Neural cell (in vitro differentiated cells): ENCODE data around the gene GTF2IRD1. TPM values are rescaled to one million over a fixed set of nuclear protein-coding genes. Genes with fewer than 3 reads are reported as not detected.
"Not testable (repeated sequence)": the region's sequence is repeated elsewhere in the genome, so short reads cannot be mapped to it uniquely, and the experiment has no call there.

ENCODE experiments used
- H2AFZ ChIP-seq: fragments of 200-600, 300-800 bp; sonication (generic), shearing (Covaris generic); 2 replicates; pipeline ENCODE4 v1.6.0; 2014; ENCODE audit warnings: low read depth, mild to moderate bottlenecking, antibody characterized with exemption, low read length, moderate library complexity
- H3F3A ChIP-seq: fragments of 200-600 bp; shearing (Covaris generic); 2 replicates; pipeline ENCODE4 v1.6.1; 2016; ENCODE audit warnings: mild to moderate bottlenecking, moderate library complexity, mixed read lengths, antibody characterized with exemption, low read length; ENCODE audit not compliant: insufficient read depth, poor library complexity, severe bottlenecking
- H3K27ac ChIP-seq: fragments of 200-600, 300-800 bp; sonication (generic), shearing (Covaris generic); 2 replicates; pipeline ENCODE4 v1.5.1; 2014; ENCODE audit warnings: mild to moderate bottlenecking, low read length, moderate library complexity
- H3K27me3 ChIP-seq: fragments of 300-800, 200-600 bp; sonication (generic), shearing (Covaris generic); 2 replicates; pipeline ENCODE4 v1.6.0; 2014; ENCODE audit warnings: mild to moderate bottlenecking, low read depth, low read length, moderate library complexity; ENCODE audit not compliant: insufficient read depth
- H3K36me3 ChIP-seq: fragments of 300-800, 200-600 bp; sonication (generic), shearing (Covaris generic); 2 replicates; pipeline ENCODE4 v1.5.1; 2014; ENCODE audit warnings: mild to moderate bottlenecking, antibody characterized with exemption, low read length, moderate library complexity; ENCODE audit not compliant: insufficient read depth
- H3K4me2 ChIP-seq: fragments of 300-800, 200-600 bp; sonication (generic), shearing (Covaris generic); 2 replicates; pipeline ENCODE4 v1.6.0; 2014; ENCODE audit warnings: mild to moderate bottlenecking, low read length
- H3K4me3 ChIP-seq: fragments of 300-800, 200-600 bp; sonication (generic), shearing (Covaris generic); 2 replicates; pipeline ENCODE4 v1.5.1; 2014; ENCODE audit warnings: mild to moderate bottlenecking, low read length, moderate library complexity
- H3K79me2 ChIP-seq: fragments of 200-600 bp; shearing (Covaris generic); replicated peaks from 2 replicates; pipeline ENCODE4 v1.6.0; 2014; ENCODE audit warnings: mild to moderate bottlenecking, low read length, moderate library complexity; ENCODE audit not compliant: insufficient read depth
- H3K9ac ChIP-seq: fragments of 300-800, 200-600 bp; sonication (generic), shearing (Covaris generic); 2 replicates; pipeline ENCODE4 v1.6.1; 2016; ENCODE audit warnings: mild to moderate bottlenecking, low read length, mixed read lengths
- H3K9me2 ChIP-seq: fragments of 200-600 bp; shearing (Covaris generic); 2 replicates; pipeline ENCODE4 v1.6.1; 2016; ENCODE audit warnings: mild to moderate bottlenecking, low read length, mixed read lengths; ENCODE audit not compliant: insufficient read depth
- H3K9me3 ChIP-seq: fragments of 200-600, 300-800 bp; sonication (generic), shearing (Covaris generic); 2 replicates; pipeline ENCODE4 v1.6.1; 2016; ENCODE audit warnings: mild to moderate bottlenecking, mixed run types, low read length, moderate library complexity, mixed read lengths
- H4K20me1 ChIP-seq: fragments of 200-600 bp; shearing (Covaris generic); 2 replicates; pipeline ENCODE4 v1.6.1; 2016; ENCODE audit warnings: mild to moderate bottlenecking, mixed run types; ENCODE audit not compliant: insufficient read depth
- CTCF ChIP-seq: fragments of 450-650 bp; IDR thresholded peaks from 2 replicates; pipeline ENCODE4 v1.5.1; 2014; ENCODE audit warnings: antibody characterized with exemption, mild to moderate bottlenecking, moderate library complexity; ENCODE audit not compliant: poor library complexity, severe bottlenecking
- EP300 ChIP-seq: fragments of 450-650 bp; conservative IDR thresholded peaks from 2 replicates; pipeline ENCODE4 v1.6.1; 2014; ENCODE audit warnings: antibody characterized with exemption, mild to moderate bottlenecking, moderate library complexity; ENCODE audit not compliant: poor library complexity, severe bottlenecking
- EZH2 ChIP-seq: fragments of 200-600, 300-800 bp; shearing (Covaris generic), sonication (generic); IDR thresholded peaks from 2 replicates; pipeline ENCODE4 v1.6.1; 2014; ENCODE audit warnings: antibody characterized with exemption, low read length, borderline replicate concordance, mild to moderate bottlenecking; ENCODE audit not compliant: insufficient read depth, poor library complexity, severe bottlenecking
- MXI1 ChIP-seq: fragments of 450-650 bp; conservative IDR thresholded peaks from 2 replicates; pipeline ENCODE4 v1.6.1; 2014; ENCODE audit warnings: antibody characterized with exemption, mild to moderate bottlenecking; ENCODE audit not compliant: poor library complexity, severe bottlenecking
- POLR2AphosphoS5 ChIP-seq: IDR thresholded peaks from 2 replicates; pipeline ENCODE4 v1.6.1; 2012
- RAD21 ChIP-seq: fragments of 450-650 bp; conservative IDR thresholded peaks from 2 replicates; pipeline ENCODE4 v1.6.1; 2014; ENCODE audit warnings: antibody characterized with exemption, mild to moderate bottlenecking, moderate library complexity
- REST ChIP-seq: IDR thresholded peaks from 2 replicates; pipeline ENCODE4 v1.6.1; 2012; ENCODE audit warnings: borderline replicate concordance
- SMC3 ChIP-seq: fragments of 450-650 bp; conservative IDR thresholded peaks from 2 replicates; pipeline ENCODE4 v1.6.1; 2014; ENCODE audit warnings: antibody characterized with exemption, mild to moderate bottlenecking, moderate library complexity; ENCODE audit not compliant: poor library complexity
- TAF1 ChIP-seq: IDR thresholded peaks from 2 replicates; pipeline ENCODE4 v1.6.1; 2012; ENCODE audit warnings: low read depth
- polyA plus RNA-seq: library from polyadenylated mRNA; depleted of rRNA; stranded (reverse); fragments of >200 nt; gene quantifications from 2 replicates; pipeline ENCODE4 v1.2.3, GENCODE V29; 2014

The GTF2IRD1 gene
- polyA plus RNA-seq, 1 donor from 2014 or later, result 31.9 TPM

GRCh38 chr7:74545921-74546320 lies 92.2 kb downstream of the GTF2IRD1 start:
- no peaks in the 10 kb centered on the region for H3K79me2 ChIP-seq
- no peak for TF ChIP-seq SMC3
- no peak for TF ChIP-seq MXI1
- no peak for TF ChIP-seq EP300
- no peak for TF ChIP-seq EZH2
- TF ChIP-seq REST, result no peak
- no peaks in the 10 kb centered on the region for H4K20me1 ChIP-seq
- H3K9me2 ChIP-seq, result no peaks in the 10 kb centered on the region
- H3F3A ChIP-seq, result no peaks in the 10 kb centered on the region
- no peak overlapping the region for H2AFZ ChIP-seq
- no peak overlapping the region for H3K4me2 ChIP-seq
- no peak overlapping the region for H3K27ac ChIP-seq
- H3K4me3 ChIP-seq, result no peak overlapping the region
- H3K27me3 ChIP-seq, result no peaks in the 10 kb centered on the region
- no peaks in the 10 kb centered on the region for H3K9me3 ChIP-seq
- H3K9ac ChIP-seq, result no peak overlapping the region
- no peaks in the 10 kb centered on the region for H3K36me3 ChIP-seq

GRCh38 chr7:74553596-74554012 lies 99.9 kb downstream of the GTF2IRD1 start:
- not testable (repeated sequence) for H3K27ac ChIP-seq, H3K79me2 ChIP-seq, H3K4me2 ChIP-seq, H3K36me3 ChIP-seq, H3K27me3 ChIP-seq, H3F3A ChIP-seq, H3K9me3 ChIP-seq, H3K9me2 ChIP-seq, H4K20me1 ChIP-seq, H3K9ac ChIP-seq, H2AFZ ChIP-seq, H3K4me3 ChIP-seq

GRCh38 chr7:74554178-74554577 lies 100.5 kb downstream of the GTF2IRD1 start:
- H3K27ac ChIP-seq, result no peak overlapping the region
- H3K36me3 ChIP-seq, result no peaks in the 10 kb centered on the region
- no peaks in the 10 kb centered on the region for H3F3A ChIP-seq
- no peak overlapping the region for H2AFZ ChIP-seq
- no peak overlapping the region for H3K9ac ChIP-seq
- no peak for TF ChIP-seq EZH2
- TF ChIP-seq MXI1, result no peak
- TF ChIP-seq SMC3, result no peak
- TF ChIP-seq RAD21, result no peak
- no peak for TF ChIP-seq CTCF
- TF ChIP-seq POLR2AphosphoS5, result no peak
- TF ChIP-seq TAF1, result no peak
- TF ChIP-seq REST, result no peak
- no peak for TF ChIP-seq EP300
- H3K4me2 ChIP-seq, result no peak overlapping the region
- no peaks in the 10 kb centered on the region for H4K20me1 ChIP-seq
- H3K9me2 ChIP-seq, result no peaks in the 10 kb centered on the region
- no peak overlapping the region for H3K4me3 ChIP-seq
- H3K27me3 ChIP-seq, result no peaks in the 10 kb centered on the region
- no peaks in the 10 kb centered on the region for H3K79me2 ChIP-seq
- no peaks in the 10 kb centered on the region for H3K9me3 ChIP-seq
